A549 treated with CpdA at 1 μM for 4 hours (cell line): ENCODE results near the gene MMP28. TPM values are rescaled to one million over a fixed set of nuclear protein-coding genes. Genes with fewer than 3 reads are reported as not detected.

Experiments used
- total RNA-seq: library from RNA; stranded (reverse); fragments of 200-300 nt; extraction: Qiagen RNA extraction; gene quantifications from 5 replicates; pipeline ENCODE4 v1.2.3, GENCODE V29; 2022; ENCODE audit warnings: low read depth

The MMP28 gene
- total RNA-seq: 3.6 to 7.7 TPM (median 6.0 TPM) in 5 replicates

GRCh38 chr17:35795007-35795870 is at the start of gene MMP28:
TSS of gene MMP28 (minus strand) at chr17:35795641. CDS start at chr17:35795377, 264 bp downstream.

GRCh38 chr17:35808962-35809854 is 13.8 kb upstream of the MMP28 start, which contains the start of gene TAF15:
TSS of gene TAF15 (plus strand) at chr17:35809484. CDS start at chr17:35809570, 86 bp downstream.

GRCh38 chr17:35760587-35760986 is 34.9 kb downstream of the MMP28 start, which contains the start of gene C17orf50:
TSS of gene C17orf50 (plus strand) at chr17:35760887. CDS start at chr17:35760942, 55 bp downstream.

GRCh38 chr17:35752945-35753764 is 42.3 kb downstream of the MMP28 start, which contains the start of gene GAS2L2:
TSS of gene GAS2L2 (minus strand) at chr17:35753239. CDS start at chr17:35752850, 389 bp downstream.

GRCh38 chr17:35731239-35731916 is 64.1 kb downstream of the MMP28 start, which contains the start of gene RASL10B:
TSS of gene RASL10B (plus strand) at chr17:35731639. CDS start at chr17:35735185, 3,546 bp downstream.

Other genes starting within 250 kb of the MMP28 start
- not detected in 5 replicates for gene SLFN14, start 234.8 kb downstream of the MMP28 start, total RNA-seq
- 7.0 to 8.8 TPM (median 7.4 TPM) in 5 replicates for gene PEX12, start 217.1 kb downstream of the MMP28 start, total RNA-seq
- gene AP2B1, start 208.3 kb downstream of the MMP28 start, total RNA-seq: 127 to 153 TPM (median 143 TPM) in 5 replicates
- 0.05 to 0.15 TPM (median 0.10 TPM) in 5 replicates for gene RASL10B, start 64.0 kb downstream of the MMP28 start, total RNA-seq
- gene GAS2L2, start 42.4 kb downstream of the MMP28 start, total RNA-seq: 0.09 to 0.21 TPM (median 0.12 TPM) in 4 of 5 replicates, not detected in the other
- gene C17orf50, start 34.8 kb downstream of the MMP28 start, total RNA-seq: 0.23 to 0.42 TPM (median 0.30 TPM) in 5 replicates
- gene TAF15, start 13.8 kb upstream of the MMP28 start, total RNA-seq: 209 to 237 TPM (median 216 TPM) in 5 replicates
- gene HEATR9, start 73.2 kb upstream of the MMP28 start, total RNA-seq: not detected in 5 replicates
- gene CCL5, start 84.7 kb upstream of the MMP28 start, total RNA-seq: 1.1 to 2.1 TPM (median 1.7 TPM) in 5 replicates
- 2.6 to 3.4 TPM (median 2.8 TPM) in 5 replicates for gene RDM1, start 135.1 kb upstream of the MMP28 start, total RNA-seq
- not detected in 5 replicates for gene LYZL6, start 148.1 kb upstream of the MMP28 start, total RNA-seq
- gene CCL16, start 185.9 kb upstream of the MMP28 start, total RNA-seq: not detected in 5 replicates
- not detected in 5 replicates for gene CCL14, start 191.1 kb upstream of the MMP28 start, total RNA-seq
- not detected in 5 replicates for gene CCL15, start 205.9 kb upstream of the MMP28 start, total RNA-seq
- not detected in 5 replicates for gene CCL23, start 222.3 kb upstream of the MMP28 start, total RNA-seq